Smooth muscle cell (in vitro differentiated cells): Measurements from ENCODE around the gene KCNAB3. TPM values are rescaled to one million over a fixed set of nuclear protein-coding genes. Genes with fewer than 3 reads are reported as not detected.

Experiments
- DNase-seq: peaks from one replicate; lab custom pipeline; 2025; ENCODE audit not compliant: unreplicated experiment; lab: John Stamatoyannopoulos, UW
- H2AFZ ChIP-seq: fragments of 200-600 bp; sonication (generic); 2 replicates; pipeline ENCODE4 v1.6.0; 2016; ENCODE audit warnings: antibody characterized with exemption, low read depth, mild to moderate bottlenecking
- H3F3A ChIP-seq: fragments of 200-600 bp; sonication (generic); 2 replicates; pipeline ENCODE4 v1.6.0; 2017; ENCODE audit warnings: antibody characterized with exemption, low read depth
- H3K27ac ChIP-seq: fragments of 200-600 bp; sonication (generic); 2 replicates; pipeline ENCODE4 v1.5.1; 2016; ENCODE audit warnings: low read depth, mild to moderate bottlenecking
- H3K27me3 ChIP-seq: fragments of 200-600 bp; sonication (generic); 2 replicates; pipeline ENCODE4 v1.6.1; 2016; ENCODE audit warnings: low read depth, mild to moderate bottlenecking
- H3K36me3 ChIP-seq: fragments of 200-600 bp; sonication (generic); 2 replicates; pipeline ENCODE4 v1.5.1; 2016; ENCODE audit warnings: low read depth
- H3K4me1 ChIP-seq: fragments of 200-600 bp; sonication (generic); 2 replicates; pipeline ENCODE4 v1.5.1; 2016; ENCODE audit warnings: low read depth
- H3K4me2 ChIP-seq: fragments of 200-600 bp; sonication (generic); 2 replicates; pipeline ENCODE4 v1.6.0; 2016; ENCODE audit warnings: mild to moderate bottlenecking
- H3K4me3 ChIP-seq: fragments of 200-600 bp; sonication (generic); 2 replicates; pipeline ENCODE4 v1.5.1; 2016; ENCODE audit warnings: mild to moderate bottlenecking
- H3K79me2 ChIP-seq: fragments of 200-600 bp; sonication (generic); 2 replicates; pipeline ENCODE4 v1.6.0; 2016; ENCODE audit warnings: low read depth, mild to moderate bottlenecking
- H3K9ac ChIP-seq: fragments of 200-600 bp; sonication (generic); 2 replicates; pipeline ENCODE4 v1.6.0; 2016; ENCODE audit warnings: low read depth
- H3K9me3 ChIP-seq: fragments of 200-600 bp; sonication (generic); replicated peaks from 2 replicates; pipeline ENCODE4 v1.5.1; 2016; ENCODE audit warnings: low read depth
- H4K20me1 ChIP-seq: fragments of 200-600 bp; sonication (generic); 2 replicates; pipeline ENCODE4 v1.6.0; 2016; ENCODE audit warnings: low read depth
- CTCF ChIP-seq: fragments of 200-600 bp; sonication (generic); IDR thresholded peaks from 2 replicates; pipeline ENCODE4 v1.5.1; 2017; ENCODE audit warnings: borderline replicate concordance, mild to moderate bottlenecking, antibody characterized with exemption; ENCODE audit not compliant: insufficient read depth, poor library complexity, severe bottlenecking
- WGBS: methylation state at CpG from one replicate; pipeline ENCODE4 v1.1.7; 2016; ENCODE audit warnings: low lambda C conversion rate; 5-methylcytosine and 5-hydroxymethylcytosine counted together
- polyA plus RNA-seq: library from polyadenylated mRNA; unstranded; fragments of >200 nt; fragmentation: Nextera tagmentation; extraction: Ambion mirVana; gene quantifications from 2 replicates; pipeline ENCODE4 v1.2.1, GENCODE V29; 2016
- total RNA-seq: library from RNA; depleted of rRNA; stranded (reverse); fragments of >200 nt; gene quantifications from 2 replicates; pipeline ENCODE4 v1.2.3, GENCODE V29; 2014

KCNAB3 gene
- total RNA-seq (4.6 and 8.7 TPM in 2 replicates), polyA plus RNA-seq (4.4 and 5.3 TPM in 2 replicates)

- peak within 1 kb of the TSS; percentile 98 for H3K4me2 ChIP-seq
- no peaks in the 10 kb centered on the region for H3K27me3 ChIP-seq
- peak within 1 kb of the TSS; percentile 59 for H3K4me3 ChIP-seq
- no peaks in the 10 kb centered on the region for H3F3A ChIP-seq
- no peak for TF ChIP-seq CTCF
- H3K36me3 ChIP-seq: no peaks in the 10 kb centered on the region
- H3K4me1 ChIP-seq: peaks cover 21% of the 10 kb centered on the region
- H3K9ac ChIP-seq: peak within 1 kb of the TSS; percentile 45
- 14% methylated on average over 35 of the region's 67 CpGs for WGBS
- no peaks in the 10 kb centered on the region for H3K9me3 ChIP-seq
- H4K20me1 ChIP-seq: peaks cover 11% of the 10 kb centered on the region
- H3K27ac ChIP-seq: no peak within 1 kb of the TSS
- peak within 1 kb of the TSS; percentile 87 for H2AFZ ChIP-seq
- DNase-seq: peak; percentile 25
- peaks cover 16% of the 10 kb centered on the region for H3K79me2 ChIP-seq
These were observed at the start of gene KCNAB3 for GRCh38 chr17:7929158-7930023. KCNAB3 (minus strand) TSS chr17:7929856; CDS start chr17:7929435, 421 bp downstream.

- H3F3A ChIP-seq: no peaks in the 10 kb centered on the region
- no peak overlapping the region for H3K4me3 ChIP-seq
- DNase-seq: no peak
- no peak for TF ChIP-seq CTCF
- no peaks in the 10 kb centered on the region for H4K20me1 ChIP-seq
- H2AFZ ChIP-seq: no peak overlapping the region
- H3K9me3 ChIP-seq: peaks cover 4% of the 10 kb centered on the region
- H3K4me1 ChIP-seq: peaks cover 4% of the 10 kb centered on the region
- no peaks in the 10 kb centered on the region for H3K79me2 ChIP-seq
- 92% methylated on average over 5 of the region's 5 CpGs for WGBS
- H3K9ac ChIP-seq: no peak overlapping the region
- no peaks in the 10 kb centered on the region for H3K27me3 ChIP-seq
- no peak overlapping the region for H3K27ac ChIP-seq
- H3K36me3 ChIP-seq: no peaks in the 10 kb centered on the region
- H3K4me2 ChIP-seq: no peak overlapping the region
These were observed 48.1 kb upstream of the KCNAB3 start for GRCh38 chr17:7977805-7978204.

GRCh38 chr17:7977039-7977438, 47.4 kb upstream of the KCNAB3 start:
- H3K79me2 ChIP-seq: no peaks in the 10 kb centered on the region
- H3F3A ChIP-seq: no peaks in the 10 kb centered on the region
- H3K4me3 ChIP-seq: no peak overlapping the region
- no peak overlapping the region for H2AFZ ChIP-seq
- no peaks in the 10 kb centered on the region for H3K36me3 ChIP-seq
- 90% methylated on average over 4 of the region's 4 CpGs for WGBS
- H3K4me2 ChIP-seq: no peak overlapping the region
- H3K9ac ChIP-seq: no peak overlapping the region
- H3K9me3 ChIP-seq: peaks cover 4% of the 10 kb centered on the region
- H3K4me1 ChIP-seq: no peaks in the 10 kb centered on the region
- TF ChIP-seq CTCF: no peak
- H3K27ac ChIP-seq: no peak overlapping the region
- no peaks in the 10 kb centered on the region for H4K20me1 ChIP-seq
- no peaks in the 10 kb centered on the region for H3K27me3 ChIP-seq
- no peak for DNase-seq
